Fibroblast of the aortic adventitia (primary cell): ENCODE data around the gene MRPL28. TPM values are rescaled to one million over a fixed set of nuclear protein-coding genes. Genes with fewer than 3 reads are reported as not detected.

ENCODE experiments used
- DNase-seq: peaks from one replicate; pipeline ENCODE4 v3.0.0-alpha.2; 2010; ENCODE audit warnings: low read depth
- H3K4me3 ChIP-seq: 2 replicates; pipeline ENCODE4 v1.5.1; 2011; ENCODE audit warnings: low read depth, mild to moderate bottlenecking, control low read depth, low read length, moderate library complexity
- total RNA-seq: library from RNA; depleted of rRNA; stranded (reverse); fragments of >200 nt; gene quantifications from 2 replicates; pipeline ENCODE4 v1.2.3, GENCODE V29; 2012; ENCODE audit warnings: low replicate concordance
- TF ChIP-seq, protein P1 (sequence below): IDR thresholded peaks from 2 replicates; pipeline ENCODE4 v1.5.1; 2011; ENCODE audit warnings: mild to moderate bottlenecking, low read length, control low read depth, inconsistent platforms; ENCODE audit not compliant: insufficient read depth

MRPL28 gene
- total RNA-seq, 1 donor: 49.3 TPM

- TF ChIP-seq, protein P1, sequence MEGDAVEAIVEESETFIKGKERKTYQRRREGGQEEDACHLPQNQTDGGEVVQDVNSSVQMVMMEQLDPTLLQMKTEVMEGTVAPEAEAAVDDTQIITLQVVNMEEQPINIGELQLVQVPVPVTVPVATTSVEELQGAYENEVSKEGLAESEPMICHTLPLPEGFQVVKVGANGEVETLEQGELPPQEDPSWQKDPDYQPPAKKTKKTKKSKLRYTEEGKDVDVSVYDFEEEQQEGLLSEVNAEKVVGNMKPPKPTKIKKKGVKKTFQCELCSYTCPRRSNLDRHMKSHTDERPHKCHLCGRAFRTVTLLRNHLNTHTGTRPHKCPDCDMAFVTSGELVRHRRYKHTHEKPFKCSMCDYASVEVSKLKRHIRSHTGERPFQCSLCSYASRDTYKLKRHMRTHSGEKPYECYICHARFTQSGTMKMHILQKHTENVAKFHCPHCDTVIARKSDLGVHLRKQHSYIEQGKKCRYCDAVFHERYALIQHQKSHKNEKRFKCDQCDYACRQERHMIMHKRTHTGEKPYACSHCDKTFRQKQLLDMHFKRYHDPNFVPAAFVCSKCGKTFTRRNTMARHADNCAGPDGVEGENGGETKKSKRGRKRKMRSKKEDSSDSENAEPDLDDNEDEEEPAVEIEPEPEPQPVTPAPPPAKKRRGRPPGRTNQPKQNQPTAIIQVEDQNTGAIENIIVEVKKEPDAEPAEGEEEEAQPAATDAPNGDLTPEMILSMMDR: no peak
- DNase-seq: no peak
- H3K4me3 ChIP-seq: no peak overlapping the region
Measured at GRCh38 chr16:405548-406506, 35.5 kb upstream of the MRPL28 start.

GRCh38 chr16:404971-405486 lies 34.7 kb upstream of the MRPL28 start:
- DNase-seq: no peak
- TF ChIP-seq, protein P1: no peak
- H3K4me3 ChIP-seq: no peak overlapping the region

DNA sequence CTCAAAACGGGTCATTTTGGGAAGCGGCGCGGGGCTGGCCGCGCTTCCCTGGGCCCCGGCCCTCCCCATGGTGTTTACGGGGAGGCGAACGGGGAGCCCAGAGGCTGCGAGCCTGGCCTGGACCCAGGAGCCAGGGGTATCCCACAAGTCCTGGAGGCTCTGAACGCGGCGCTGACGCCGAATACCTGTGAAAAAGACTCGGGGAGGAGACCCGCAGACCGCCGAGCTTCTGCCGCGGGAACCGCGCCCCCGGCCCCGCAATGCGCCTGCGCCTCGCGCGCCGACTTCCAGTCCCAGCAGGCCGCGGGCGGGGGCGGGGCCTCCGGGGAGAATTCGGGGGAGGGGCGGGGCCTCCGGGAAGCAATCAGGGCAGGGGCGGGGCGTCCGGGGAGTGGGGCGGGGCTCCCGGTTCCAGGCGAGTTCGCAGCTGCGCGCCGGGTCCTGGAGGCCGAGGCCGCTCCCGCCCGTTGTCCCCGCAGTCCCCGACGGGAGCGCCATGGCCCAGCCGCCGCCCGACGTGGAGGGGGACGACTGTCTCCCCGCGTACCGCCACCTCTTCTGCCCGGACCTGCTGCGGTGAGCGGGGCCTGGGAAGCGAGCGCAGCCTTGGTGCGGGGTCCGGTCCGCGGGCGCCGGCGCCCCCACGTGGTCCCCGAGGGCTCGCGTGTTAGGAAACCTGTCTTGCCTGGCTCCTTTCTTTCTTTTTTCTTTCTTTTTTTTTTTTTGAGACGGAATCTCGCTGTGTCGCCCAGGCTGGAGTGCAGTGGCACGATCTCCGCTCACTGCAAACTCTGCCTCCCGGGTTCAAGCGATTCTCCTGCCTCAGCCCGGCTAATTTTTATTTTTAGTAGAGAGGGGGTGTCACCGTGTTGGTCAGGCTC lies 31.4 kb upstream of the MRPL28 start, which contains the start of gene DECR2:
TSS of gene DECR2 (plus strand) at position 418 of the 881 bp plus-strand sequence. CDS start at position 497, 79 bp downstream.
- H3K4me3 ChIP-seq: peak within 1 kb of the TSS; percentile 87
- peak; percentile 87 for DNase-seq
- TF ChIP-seq, protein P1: peak; percentile 14

GRCh38 chr16:400061-400591 lies 29.8 kb upstream of the MRPL28 start:
- no peak for DNase-seq
- peak overlapping the region; percentile 87 for H3K4me3 ChIP-seq
- TF ChIP-seq, protein P1: no peak

DNA sequence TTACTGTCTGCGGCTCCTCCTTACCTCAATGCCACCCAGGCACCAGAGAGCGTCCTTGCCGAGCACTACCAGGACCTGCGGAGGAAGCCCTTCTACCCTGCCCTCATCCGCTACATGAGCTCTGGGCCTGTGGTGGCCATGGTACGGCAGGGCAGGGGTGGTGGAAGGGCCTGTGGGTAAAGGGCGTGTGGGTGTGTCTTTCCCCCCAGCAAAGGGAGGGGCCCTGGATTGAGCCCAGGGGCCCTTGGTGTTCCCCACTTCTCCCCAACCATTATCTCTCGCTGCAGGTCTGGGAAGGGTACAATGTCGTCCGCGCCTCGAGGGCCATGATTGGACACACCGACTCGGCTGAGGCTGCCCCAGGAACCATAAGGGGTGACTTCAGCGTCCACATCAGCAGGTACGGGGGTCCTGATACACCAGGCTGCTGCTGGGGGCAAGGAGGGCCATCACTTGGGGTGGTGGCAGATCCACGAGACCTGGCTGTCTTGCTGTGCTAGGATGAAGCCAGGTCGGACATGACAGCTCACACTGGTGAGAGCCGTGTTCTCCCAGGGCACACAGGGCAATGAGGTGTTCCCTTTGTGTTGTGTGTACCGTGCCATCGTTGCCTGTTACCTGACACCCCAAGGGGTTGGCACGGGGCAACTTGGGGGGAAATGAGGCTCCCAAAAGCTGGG lies 29.1 kb upstream of the MRPL28 start:
- no peak overlapping the region for H3K4me3 ChIP-seq
- TF ChIP-seq, protein P1: no peak
- DNase-seq: no peak
